AG04449 (cell line): Measurements from ENCODE around the gene CRELD1.

ENCODE experiments used
- CTCF ChIA-PET: fragments of 350-600 bp; formaldehyde crosslinking; extraction: SDS; loops from one replicate; lab custom pipeline; 2021; ENCODE audit warnings: antibody characterized with exemption; lab: Yijun Ruan, JAX
- POLR2A ChIA-PET: fragments of 400-600, 350-600 bp; formaldehyde crosslinking; extraction: SDS; loops from one replicate; lab custom pipeline; 2020; ENCODE audit warnings: antibody characterized with exemption, inconsistent platforms; lab: Yijun Ruan, JAX
- DNase-seq: peaks from one replicate; pipeline ENCODE4 v3.0.0-alpha.2; 2010; ENCODE audit warnings: low read depth, low spot score
- H3K4me3 ChIP-seq: 2 replicates; pipeline ENCODE4 v1.5.1; 2011; ENCODE audit warnings: low read depth, mild to moderate bottlenecking, control low read depth, low read length
- TF ChIP-seq, protein P1 (sequence below): IDR thresholded peaks from one replicate; pipeline ENCODE4 v1.5.1; 2011; ENCODE audit warnings: mild to moderate bottlenecking, moderate library complexity, low read length, control low read depth, inconsistent platforms; ENCODE audit not compliant: insufficient read depth; ENCODE audit errors: missing control alignments

CRELD1 gene

GRCh38 chr3:9918261-9919038 is 15.2 kb upstream of the CRELD1 start:
- no peak overlapping the region for H3K4me3 ChIP-seq
- ChIA-PET CTCF (interaction anchor here (1.1 to 1.5 kb wide), 3 partner anchors 12 to 28 kb away, joined by 3 to 6 read pairs (median 5); no protein-coding TSS in a partner anchor), POLR2A (no interaction called here)
- DNase-seq = no peak
- TF ChIP-seq, protein P1, sequence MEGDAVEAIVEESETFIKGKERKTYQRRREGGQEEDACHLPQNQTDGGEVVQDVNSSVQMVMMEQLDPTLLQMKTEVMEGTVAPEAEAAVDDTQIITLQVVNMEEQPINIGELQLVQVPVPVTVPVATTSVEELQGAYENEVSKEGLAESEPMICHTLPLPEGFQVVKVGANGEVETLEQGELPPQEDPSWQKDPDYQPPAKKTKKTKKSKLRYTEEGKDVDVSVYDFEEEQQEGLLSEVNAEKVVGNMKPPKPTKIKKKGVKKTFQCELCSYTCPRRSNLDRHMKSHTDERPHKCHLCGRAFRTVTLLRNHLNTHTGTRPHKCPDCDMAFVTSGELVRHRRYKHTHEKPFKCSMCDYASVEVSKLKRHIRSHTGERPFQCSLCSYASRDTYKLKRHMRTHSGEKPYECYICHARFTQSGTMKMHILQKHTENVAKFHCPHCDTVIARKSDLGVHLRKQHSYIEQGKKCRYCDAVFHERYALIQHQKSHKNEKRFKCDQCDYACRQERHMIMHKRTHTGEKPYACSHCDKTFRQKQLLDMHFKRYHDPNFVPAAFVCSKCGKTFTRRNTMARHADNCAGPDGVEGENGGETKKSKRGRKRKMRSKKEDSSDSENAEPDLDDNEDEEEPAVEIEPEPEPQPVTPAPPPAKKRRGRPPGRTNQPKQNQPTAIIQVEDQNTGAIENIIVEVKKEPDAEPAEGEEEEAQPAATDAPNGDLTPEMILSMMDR = no peak

GRCh38 chr3:9928158-9928557 is 5.5 kb upstream of the CRELD1 start:
- ChIA-PET CTCF (no interaction called here), POLR2A (no interaction called here)
- no peak for DNase-seq
- H3K4me3 ChIP-seq = no peak overlapping the region
- TF ChIP-seq, protein P1 = no peak

DNA sequence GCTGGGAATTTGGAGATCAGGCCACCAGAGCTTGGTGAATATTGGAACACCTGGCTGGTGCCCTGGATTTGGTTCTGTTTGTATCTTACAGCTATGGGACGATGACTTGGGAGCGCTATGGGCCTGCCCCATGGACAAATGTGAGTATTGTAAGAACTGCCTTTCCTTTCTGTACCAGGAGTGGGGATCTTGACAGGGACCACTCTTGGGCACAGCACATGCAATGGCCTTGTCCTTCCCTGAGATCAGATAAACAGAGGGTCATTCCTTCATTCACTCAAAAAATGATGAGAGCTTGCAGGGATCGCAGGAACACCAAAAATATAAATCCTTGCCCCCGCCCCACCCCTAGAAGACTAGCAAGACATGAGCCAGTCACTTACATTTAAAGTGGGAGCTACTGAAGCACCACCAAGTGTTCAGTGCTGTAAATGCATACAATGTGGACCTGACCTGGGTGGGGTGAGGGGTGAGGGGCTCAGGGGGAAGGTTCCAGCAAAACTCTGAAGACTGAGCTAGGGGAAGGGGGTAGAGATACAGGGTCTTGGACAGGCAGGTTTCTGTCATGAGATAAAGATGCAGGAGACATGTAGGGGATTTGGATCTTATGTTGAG is 2.7 kb upstream of the CRELD1 start:
- POLR2A ChIA-PET = no interaction called here
- no peak for DNase-seq
- CTCF ChIA-PET = interaction anchor here (0.6 to 7.4 kb wide), 24 partner anchors 9 to 427 kb away, joined by 3 to 84 read pairs (median 5); partner anchors contain the start of genes PRRT3 and RPUSD3
- TF ChIP-seq, protein P1 = no peak
- H3K4me3 ChIP-seq = no peak overlapping the region

DNA sequence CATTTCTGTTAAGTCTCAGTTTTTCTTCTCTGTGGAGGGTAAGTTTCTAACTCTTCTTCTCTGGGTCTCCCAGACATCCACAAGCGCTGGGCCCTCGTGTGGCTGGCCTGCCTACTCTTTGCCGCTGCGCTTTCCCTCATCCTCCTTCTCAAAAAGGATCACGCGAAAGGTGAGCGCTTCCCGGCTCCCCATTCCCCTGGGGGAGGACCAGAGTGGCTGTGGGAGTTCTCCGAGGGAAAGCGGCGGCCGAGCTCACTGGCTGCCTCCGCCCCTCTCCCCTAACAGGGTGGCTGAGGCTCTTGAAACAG is 1.1 kb upstream of the CRELD1 start:
- TF ChIP-seq, protein P1 = no peak
- no peak for DNase-seq
- H3K4me3 ChIP-seq = peak overlapping the region; percentile 77
- ChIA-PET CTCF (interaction anchor here (0.7 to 7.4 kb wide), 31 partner anchors 10 to 806 kb away, joined by 3 to 84 read pairs (median 6); partner anchors contain the start of genes FANCD2, IL17RE, PRRT3 and RPUSD3), POLR2A (interaction anchor here (0.7 to 3.0 kb wide), 8 partner anchors 9 to 139 kb away, joined by 3 to 22 read pairs (median 4); partner anchors contain the start of genes ARPC4, IL17RC, RPUSD3 and TADA3)

DNA sequence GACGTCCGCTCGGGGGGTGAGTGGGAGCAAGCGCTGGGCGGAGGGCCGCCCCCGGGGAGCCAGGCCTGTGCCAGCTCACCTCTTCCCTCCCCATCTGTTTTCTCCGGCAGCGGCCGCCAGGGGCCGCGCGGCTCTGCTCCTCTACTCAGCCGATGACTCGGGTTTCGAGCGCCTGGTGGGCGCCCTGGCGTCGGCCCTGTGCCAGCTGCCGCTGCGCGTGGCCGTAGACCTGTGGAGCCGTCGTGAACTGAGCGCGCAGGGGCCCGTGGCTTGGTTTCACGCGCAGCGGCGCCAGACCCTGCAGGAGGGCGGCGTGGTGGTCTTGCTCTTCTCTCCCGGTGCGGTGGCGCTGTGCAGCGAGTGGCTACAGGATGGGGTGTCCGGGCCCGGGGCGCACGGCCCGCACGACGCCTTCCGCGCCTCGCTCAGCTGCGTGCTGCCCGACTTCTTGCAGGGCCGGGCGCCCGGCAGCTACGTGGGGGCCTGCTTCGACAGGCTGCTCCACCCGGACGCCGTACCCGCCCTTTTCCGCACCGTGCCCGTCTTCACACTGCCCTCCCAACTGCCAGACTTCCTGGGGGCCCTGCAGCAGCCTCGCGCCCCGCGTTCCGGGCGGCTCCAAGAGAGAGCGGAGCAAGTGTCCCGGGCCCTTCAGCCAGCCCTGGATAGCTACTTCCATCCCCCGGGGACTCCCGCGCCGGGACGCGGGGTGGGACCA is 632 bp upstream of the CRELD1 start:
- peak overlapping the region; percentile 77 for H3K4me3 ChIP-seq
- no peak for DNase-seq
- TF ChIP-seq, protein P1 = peak; percentile 89
- POLR2A ChIA-PET = interaction anchor here (0.7 to 3.0 kb wide), 9 partner anchors 10 to 140 kb away, joined by 3 to 22 read pairs (median 4); partner anchors contain the start of genes ARPC4, IL17RC, RPUSD3 and TADA3
- CTCF ChIA-PET = interaction anchor here (0.6 to 7.4 kb wide), 34 partner anchors 10 to 805 kb away, joined by 3 to 84 read pairs (median 6); partner anchors contain the start of genes FANCD2, IL17RE, PRRT3 and RPUSD3
